H1 (cell line): Measurements from ENCODE around the gene AFF2. TPM values are rescaled to one million over a fixed set of nuclear protein-coding genes. Genes with fewer than 3 reads are reported as not detected.

Experiments used
- CTCF ChIA-PET: fragments of 300-600 bp; sonication (Branson Sonifier 250); formaldehyde crosslinking; loops from one replicate; lab custom pipeline; 2021; ENCODE audit not compliant: partially characterized antibody; lab: Charles Lee
- POLR2A ChIA-PET: fragments of 300-600 bp; sonication (Branson Sonifier 250); formaldehyde crosslinking; loops from one replicate; lab custom pipeline; 2021; ENCODE audit warnings: inconsistent platforms; ENCODE audit not compliant: partially characterized antibody; lab: Charles Lee
- DNase-seq, 2 experiments: peaks; one replicate each; pipeline versions ENCODE4 v3.0.0 to v3.0.0-alpha.2; 2010 to 2022; ENCODE audit warnings: low spot score in 2 of 2, low read depth in 1 of 2, mixed read lengths in 1 of 2
- FAIRE-seq: peaks from 2 replicates; lab custom pipeline; 2011; peaks lifted over from hg19 to GRCh38; lab: Jason Lieb, UNC
- H2AFZ ChIP-seq: 2 replicates; pipeline ENCODE4 v1.8.1; 2012; ENCODE audit warnings: low read length, inconsistent platforms
- H2AK5ac ChIP-seq: 2 replicates; pipeline ENCODE4 v1.6.1; 2013; ENCODE audit warnings: low read depth, low read length
- H2BK120ac ChIP-seq: replicated peaks from 2 replicates; pipeline ENCODE3; 2013; ENCODE audit warnings: low read depth, low read length, inconsistent platforms
- H2BK12ac ChIP-seq: 2 replicates; pipeline ENCODE4 v1.6.1; 2013; ENCODE audit warnings: low read depth, low read length
- H2BK15ac ChIP-seq: 2 replicates; pipeline ENCODE4 v1.6.1; 2013; ENCODE audit warnings: low read length
- H2BK20ac ChIP-seq: 2 replicates; pipeline ENCODE4 v1.6.1; 2013; ENCODE audit warnings: low read length
- H2BK5ac ChIP-seq: 2 replicates; pipeline ENCODE4 v1.6.1; 2013; ENCODE audit warnings: low read depth, low read length
- H3K14ac ChIP-seq: 2 replicates; pipeline ENCODE4 v1.6.1; 2013; ENCODE audit warnings: inconsistent platforms; ENCODE audit not compliant: insufficient read length
- H3K18ac ChIP-seq: 2 replicates; pipeline ENCODE4 v1.6.1; 2013; ENCODE audit warnings: low read length; ENCODE audit errors: extremely low read depth
- H3K23ac ChIP-seq: 2 replicates; pipeline ENCODE4 v1.6.1; 2013; ENCODE audit warnings: inconsistent platforms; ENCODE audit not compliant: insufficient read length
- H3K23me2 ChIP-seq: 2 replicates; pipeline ENCODE4 v1.6.1; 2013; ENCODE audit warnings: low read depth, low read length
- H3K27ac ChIP-seq: 2 replicates; pipeline ENCODE4 v1.6.1; 2011; ENCODE audit warnings: low read depth, low read length, inconsistent platforms
- H3K27me3 ChIP-seq, 4 experiments: replicated peaks in 1 of 4; 1 replicate in 1 of 4; 2 replicates in 3 of 4; pipeline versions ENCODE4 v1.6.1 to v1.8.1; 2011 to 2013; ENCODE audit warnings: low read length in 3 of 4, mild to moderate bottlenecking in 3 of 4, inconsistent platforms in 2 of 4, mixed read lengths in 2 of 4, moderate library complexity in 1 of 4; ENCODE audit not compliant: control insufficient read depth in 3 of 4, insufficient read depth in 3 of 4; ENCODE audit errors: extremely low read depth in 1 of 4
- H3K36me3 ChIP-seq, 4 experiments: 2 replicates each; pipeline versions ENCODE4 v1.6.1 to v1.8.1; 2011 to 2013; ENCODE audit warnings: mild to moderate bottlenecking in 4 of 4, low read length in 3 of 4, moderate library complexity in 2 of 4, control low read depth in 1 of 4, inconsistent platforms in 1 of 4; ENCODE audit not compliant: insufficient read depth in 4 of 4, control insufficient read depth in 2 of 4
- H3K4ac ChIP-seq: replicated peaks from 2 replicates; pipeline ENCODE3; 2013; ENCODE audit warnings: low read length, low read depth, mixed read lengths, inconsistent platforms; ENCODE audit not compliant: insufficient read length
- H3K4me1 ChIP-seq, 4 experiments: replicated peaks in 1 of 4; 1 replicate in 1 of 4; 2 replicates in 3 of 4; pipeline versions ENCODE4 v1.6.1 to v1.8.1; 2011 to 2013; ENCODE audit warnings: low read length in 3 of 4, inconsistent platforms in 2 of 4, mixed read lengths in 1 of 4; ENCODE audit not compliant: insufficient read depth in 4 of 4, control insufficient read depth in 3 of 4
- H3K4me2 ChIP-seq, 2 experiments: 2 replicates each; pipeline versions ENCODE4 v1.6.1 to v1.8.1; 2011 to 2013; ENCODE audit warnings: low read depth in 2 of 2, low read length in 2 of 2, control low read depth in 1 of 2, inconsistent platforms in 1 of 2, mild to moderate bottlenecking in 1 of 2; ENCODE audit not compliant: insufficient read depth in 1 of 2
- H3K4me3 ChIP-seq, 4 experiments: fragments of 200-600, 300-600 bp in 1 of 4; sonication (generic), shearing (Covaris generic), sonication (Bioruptor Twin) in 1 of 4; 2 replicates each; pipeline versions ENCODE4 v1.5.1 to v1.8.1; 2011 to 2016; ENCODE audit warnings: low read length in 4 of 4, low read depth in 3 of 4, control low read depth in 2 of 4, inconsistent platforms in 2 of 4, mild to moderate bottlenecking in 2 of 4, mixed read lengths in 1 of 4, moderate library complexity in 1 of 4; ENCODE audit not compliant: insufficient read depth in 2 of 4; ENCODE audit errors: extremely low read depth in 1 of 4
- H3K56ac ChIP-seq: replicated peaks from 2 replicates; pipeline ENCODE3; 2013; ENCODE audit warnings: low read depth, mild to moderate bottlenecking, mixed read lengths, low read length, inconsistent platforms; ENCODE audit not compliant: insufficient read length
- H3K79me1 ChIP-seq: 2 replicates; pipeline ENCODE4 v1.6.1; 2013; ENCODE audit warnings: low read depth, low read length, control low read depth
- H3K79me2 ChIP-seq, 2 experiments: 2 replicates each; pipeline versions ENCODE4 v1.6.1 to v1.8.1; 2012 to 2013; ENCODE audit warnings: low read length in 2 of 2, mild to moderate bottlenecking in 2 of 2, inconsistent platforms in 1 of 2; ENCODE audit not compliant: insufficient read depth in 2 of 2, control insufficient read depth in 1 of 2
- H3K9ac ChIP-seq, 4 experiments: replicated peaks in 1 of 4; 1 replicate in 1 of 4; 2 replicates in 3 of 4; pipeline versions ENCODE4 v1.6.1 to v1.8.1; 2011 to 2013; ENCODE audit warnings: low read depth in 3 of 4, low read length in 3 of 4, control low read depth in 2 of 4, mild to moderate bottlenecking in 2 of 4, moderate library complexity in 2 of 4, inconsistent platforms in 1 of 4; ENCODE audit errors: extremely low read depth in 1 of 4
- H3K9me3 ChIP-seq, 2 experiments: 2 replicates each; pipeline versions ENCODE4 v1.6.1 to v1.8.1; 2012 to 2013; ENCODE audit warnings: mild to moderate bottlenecking in 2 of 2, moderate library complexity in 2 of 2, control low read depth in 1 of 2, inconsistent platforms in 1 of 2, low read depth in 1 of 2, low read length in 1 of 2, mixed read lengths in 1 of 2; ENCODE audit not compliant: insufficient read depth in 2 of 2
- H4K20me1 ChIP-seq, 2 experiments: replicated peaks in 1 of 2; 2 replicates each; pipeline versions ENCODE3 to v1.8.1; 2011 to 2013; ENCODE audit warnings: inconsistent platforms in 2 of 2, low read length in 2 of 2, mild to moderate bottlenecking in 1 of 2; ENCODE audit not compliant: insufficient read depth in 2 of 2, control insufficient read depth in 1 of 2
- H4K5ac ChIP-seq: 2 replicates; pipeline ENCODE4 v1.6.1; 2013; ENCODE audit warnings: low read length, low read depth, mixed read lengths, inconsistent platforms; ENCODE audit not compliant: insufficient read length
- H4K8ac ChIP-seq: 2 replicates; pipeline ENCODE4 v1.8.0; 2013; ENCODE audit warnings: mild to moderate bottlenecking, moderate library complexity, low read length, inconsistent platforms; ENCODE audit not compliant: insufficient read depth; ENCODE audit errors: extremely low read depth
- H4K91ac ChIP-seq: replicated peaks from 2 replicates; pipeline ENCODE3; 2013; ENCODE audit warnings: low read length, mixed read lengths, inconsistent platforms; ENCODE audit not compliant: insufficient read length
- ATF3 ChIP-seq: IDR thresholded peaks from 2 replicates; pipeline ENCODE4 v1.6.1; 2011; ENCODE audit warnings: low read depth, mild to moderate bottlenecking, low read length; ENCODE audit not compliant: insufficient read depth
- CREB1 ChIP-seq: IDR thresholded peaks from 2 replicates; pipeline ENCODE4 v1.6.1; 2012; ENCODE audit warnings: inconsistent platforms
- EP300 ChIP-seq, 2 experiments: IDR thresholded peaks; 1 replicate in 1 of 2; 2 replicates in 1 of 2; pipeline ENCODE4 v1.6.1; 2011 to 2012; ENCODE audit warnings: low read depth in 2 of 2, low read length in 2 of 2, mild to moderate bottlenecking in 2 of 2, borderline replicate concordance in 1 of 2, inconsistent platforms in 1 of 2, moderate library complexity in 1 of 2
- GABPA ChIP-seq: IDR thresholded peaks from 2 replicates; pipeline ENCODE4 v1.6.1; 2011; ENCODE audit warnings: mild to moderate bottlenecking, low read length, moderate library complexity, borderline replicate concordance; ENCODE audit not compliant: insufficient read depth
- HDAC2 ChIP-seq, 2 experiments: fragments of 300-600 bp in 1 of 2; sonication (generic) in 1 of 2; IDR thresholded peaks; 2 replicates each; pipeline ENCODE4 v1.6.1; 2011 to 2012; ENCODE audit warnings: low read depth in 2 of 2, low read length in 2 of 2, mild to moderate bottlenecking in 2 of 2, moderate library complexity in 2 of 2, borderline replicate concordance in 1 of 2, inconsistent platforms in 1 of 2
- JUN ChIP-seq: IDR thresholded peaks from 2 replicates; pipeline ENCODE4 v1.6.1; 2011; ENCODE audit warnings: low read depth, mild to moderate bottlenecking, improper control_type of control experiment, low read length
- KDM5A ChIP-seq: fragments of 200-600 bp; IDR thresholded peaks from 2 replicates; pipeline ENCODE4 v1.7.1; 2012; ENCODE audit warnings: mild to moderate bottlenecking, low read length, inconsistent platforms, mixed read lengths
- NRF1 ChIP-seq: IDR thresholded peaks from 2 replicates; pipeline ENCODE4 v1.6.1; 2011; ENCODE audit warnings: mild to moderate bottlenecking, low read depth, low read length, improper control_type of control experiment
- RBBP5 ChIP-seq: IDR thresholded peaks from 2 replicates; pipeline ENCODE4 v1.7.1; 2012; ENCODE audit warnings: low read depth, mild to moderate bottlenecking, inconsistent platforms, low read length, moderate library complexity, borderline replicate concordance
- RXRA ChIP-seq: IDR thresholded peaks from 2 replicates; pipeline ENCODE4 v1.6.1; 2011; ENCODE audit warnings: low read depth, mild to moderate bottlenecking, low read length, moderate library complexity; ENCODE audit not compliant: insufficient read depth
- SIN3A ChIP-seq, 2 experiments: IDR thresholded peaks in 1 of 2; conservative IDR thresholded peaks in 1 of 2; 2 replicates each; pipeline ENCODE4 v1.6.1; 2011 to 2012; ENCODE audit warnings: low read length in 2 of 2, improper control_type of control experiment in 1 of 2, low read depth in 1 of 2, mild to moderate bottlenecking in 1 of 2
- WGBS, 2 experiments: shearing (Covaris generic) in 1 of 2; methylation state at CpG; one replicate each; pipeline versions ENCODE4 v1.1.6 to v1.1.7; 2013 to 2015; ENCODE audit warnings: low lambda C conversion rate in 2 of 2, mixed read lengths in 2 of 2, inconsistent platforms in 1 of 2, low coverage in 1 of 2, missing lambda C conversion rate in 1 of 2; ENCODE audit not compliant: insufficient replicate concordance in 2 of 2, insufficient coverage in 1 of 2, insufficient read length in 1 of 2; ENCODE audit errors: extremely low coverage in 1 of 2, missing lambda C conversion rate in 1 of 2; 5-methylcytosine and 5-hydroxymethylcytosine counted together
- polyA plus RNA-seq, 7 experiments: library from polyadenylated mRNA; depleted of rRNA in 3 of 7; stranded (reverse) in 5 of 7; unstranded in 2 of 7; fragments of >200 nt in 5 of 7; fragments of 200-250 nt in 2 of 7; gene quantifications; 1 replicate in 5 of 7; 2 replicates in 1 of 7; 4 replicates in 1 of 7; pipeline versions ENCODE4 v1.2.1 to v1.2.3, GENCODE V29; 2011 to 2013; ENCODE audit warnings: missing spikeins in 2 of 7, mixed read lengths in 2 of 7
- total RNA-seq: library from RNA; stranded (reverse); fragmentation: NEBNext Ultra II Directional; extraction: Animal tissue kit (Norgen Biotek cat#: 25700); gene quantifications from 2 replicates; pipeline ENCODE4 v1.2.1, GENCODE V29; 2021

The AFF2 gene
- total and polyA plus RNA-seq, 2 of the 8 experiments (the other 6 are each of a cell fraction or from before 2014, with no cell fraction given) = 2.0 to 7.3 TPM

- DNase-seq = no peak
- no peak for TF ChIP-seq RBBP5
- TF ChIP-seq GABPA = no peak
- TF ChIP-seq JUN = no peak
- no peak for TF ChIP-seq EP300 (IDR thresholded peaks at IDR 0.05; ENCODE audit: borderline replicate concordance in 1 of 2, low read depth in 2 of 2, low read length in 2 of 2)
- no peak for TF ChIP-seq RXRA
- TF ChIP-seq CREB1 = no peak
- TF ChIP-seq NRF1 = no peak
- TF ChIP-seq ATF3 = no peak
- TF ChIP-seq HDAC2 (IDR thresholded peaks at IDR 0.05; ENCODE audit: borderline replicate concordance in 1 of 2, low read depth in 2 of 2, low read length in 2 of 2) = no peak
- no peak for TF ChIP-seq KDM5A
- no peak for TF ChIP-seq SIN3A (conservative IDR thresholded peaks at IDR 0.05 in 1 of 2, IDR thresholded peaks at IDR 0.05 in 1 of 2; ENCODE audit: low read depth in 1 of 2, low read length in 2 of 2)
- Histone ChIP-seq H2BK20ac (no peak overlapping the region), H4K91ac (no peak overlapping the region), H2BK120ac (no peak overlapping the region), H3K36me3 (no peaks in the 10 kb centered on the region), H2BK15ac (no peak overlapping the region), H3K4ac (no peak overlapping the region), H2AK5ac (no peak overlapping the region), H3K79me1 (no peaks in the 10 kb centered on the region), H3K9ac (no peak overlapping the region), H3K27me3 (no peaks in the 10 kb centered on the region), H3K27ac (no peak overlapping the region), H3K56ac (no peak overlapping the region), H3K18ac (no peak overlapping the region), H4K5ac (no peak overlapping the region), H2AFZ (no peak overlapping the region), H3K4me2 (no peak overlapping the region), H3K23ac (no peak overlapping the region), H3K4me1 (no peaks in the 10 kb centered on the region), H2BK5ac (no peak overlapping the region), H3K4me3 (no peak overlapping the region), H4K20me1 (no peaks in the 10 kb centered on the region), H3K23me2 (no peaks in the 10 kb centered on the region), H3K14ac (no peak overlapping the region), H3K9me3 (no peaks in the 10 kb centered on the region), H2BK12ac (no peak overlapping the region), H3K79me2 (no peaks in the 10 kb centered on the region), H4K8ac (no peak overlapping the region)
- POLR2A ChIA-PET = no interaction called here
- 89% methylated on average over 3 of the region's 3 CpGs; no CpG with 5 or more reads in 1 of the 2 experiments for WGBS, 2 experiments
- CTCF ChIA-PET = no interaction called here
- FAIRE-seq = no peak
Observed at GRCh38 chrX:149043401-149043800, 543.0 kb downstream of the AFF2 start.
